IMR-90 (cell line): ENCODE data around the gene DCUN1D3. TPM values are rescaled to one million over a fixed set of nuclear protein-coding genes. Genes with fewer than 3 reads are reported as not detected.

ENCODE experiments used
- ATAC-seq: fragments of 200-7000 bp; cut with Tn5 transposase; 2 replicates; pipeline ENCODE4 v1.9.1; 2020; ENCODE audit warnings: low read depth, mild to moderate bottlenecking, moderate library complexity
- BruUV-seq: library from RNA; stranded (reverse); fragments of 400-500 nt; replicated peaks from 2 replicates; lab custom pipeline; 2021; lab: Mats Ljungman, UMichigan
- CTCF ChIA-PET: fragments of 300-600 bp; formaldehyde crosslinking; extraction: SDS; loops from one replicate; lab custom pipeline; 2021; ENCODE audit warnings: antibody characterized with exemption; lab: Yijun Ruan, JAX
- POLR2A ChIA-PET: fragments of 300-600 bp; sonication (Branson Sonifier 250); formaldehyde crosslinking; loops from one replicate; lab custom pipeline; 2022; ENCODE audit warnings: antibody characterized with exemption; ENCODE audit not compliant: unreplicated experiment; lab: Charles Lee
- DNase-seq: peaks from one replicate; pipeline ENCODE4 v3.0.0; 2013
- H2AFZ ChIP-seq: replicated peaks from 2 replicates; pipeline ENCODE3; 2013; ENCODE audit warnings: low read length, mild to moderate bottlenecking; ENCODE audit not compliant: poor library complexity
- H2AK5ac ChIP-seq: 2 replicates; pipeline ENCODE4 v1.6.1; 2013; ENCODE audit warnings: low read depth, low read length, inconsistent platforms
- H2AK9ac ChIP-seq: replicated peaks from 2 replicates; pipeline ENCODE3; 2013; ENCODE audit warnings: mild to moderate bottlenecking, low read depth, low read length, moderate library complexity; ENCODE audit not compliant: poor library complexity
- H2BK120ac ChIP-seq: 2 replicates; pipeline ENCODE4 v1.6.1; 2013; ENCODE audit warnings: low read depth, low read length, inconsistent platforms
- H2BK15ac ChIP-seq: 3 replicates; pipeline ENCODE4 v1.6.1; 2013; ENCODE audit warnings: low read depth, low read length, inconsistent platforms
- H2BK20ac ChIP-seq: 2 replicates; pipeline ENCODE4 v1.6.1; 2013; ENCODE audit warnings: low read depth, mild to moderate bottlenecking, inconsistent platforms, low read length, moderate library complexity
- H2BK5ac ChIP-seq: 2 replicates; pipeline ENCODE4 v1.6.1; 2013; ENCODE audit warnings: mild to moderate bottlenecking, low read depth, low read length, inconsistent platforms; ENCODE audit not compliant: poor library complexity, severe bottlenecking
- H3K14ac ChIP-seq: replicated peaks from 2 replicates; pipeline ENCODE4 v1.6.1; 2013; ENCODE audit warnings: low read depth, low read length, inconsistent platforms
- H3K18ac ChIP-seq: 2 replicates; pipeline ENCODE4 v1.6.1; 2013; ENCODE audit warnings: low read depth, low read length, control low read depth
- H3K23ac ChIP-seq: 2 replicates; pipeline ENCODE4 v1.6.1; 2013; ENCODE audit warnings: low read depth, low read length, inconsistent platforms
- H3K27ac ChIP-seq: 2 replicates; pipeline ENCODE4 v1.5.1; 2013; ENCODE audit warnings: mild to moderate bottlenecking, control low read depth, low read length; ENCODE audit not compliant: insufficient read depth
- H3K27me3 ChIP-seq: 2 replicates; pipeline ENCODE4 v1.6.1; 2013; ENCODE audit warnings: low read length; ENCODE audit not compliant: control insufficient read depth, insufficient read depth
- H3K36me3 ChIP-seq: 2 replicates; pipeline ENCODE4 v1.6.1; 2013; ENCODE audit warnings: low read length, mixed read lengths; ENCODE audit not compliant: control insufficient read depth, insufficient read depth
- H3K4ac ChIP-seq: 2 replicates; pipeline ENCODE4 v1.6.1; 2013; ENCODE audit warnings: low read depth, low read length, inconsistent platforms
- H3K4me1 ChIP-seq: 2 replicates; pipeline ENCODE4 v1.6.1; 2013; ENCODE audit warnings: low read length, mixed read lengths; ENCODE audit not compliant: control insufficient read depth, insufficient read depth
- H3K4me2 ChIP-seq: 2 replicates; pipeline ENCODE4 v1.6.1; 2013; ENCODE audit warnings: low read depth, mild to moderate bottlenecking, control low read depth, low read length, moderate library complexity
- H3K4me3 ChIP-seq: 2 replicates; pipeline ENCODE4 v1.5.1; 2013; ENCODE audit warnings: low read depth, mild to moderate bottlenecking, control low read depth, low read length, moderate library complexity; ENCODE audit not compliant: insufficient read depth
- H3K56ac ChIP-seq: 2 replicates; pipeline ENCODE4 v1.6.1; 2013; ENCODE audit warnings: low read length, inconsistent platforms; ENCODE audit not compliant: insufficient read depth; ENCODE audit errors: extremely low read depth
- H3K79me1 ChIP-seq, 2 experiments: 2 replicates each; pipeline ENCODE4 v1.6.1; 2013; ENCODE audit warnings: low read length in 2 of 2, inconsistent platforms in 1 of 2, low read depth in 1 of 2
- H3K9ac ChIP-seq: 2 replicates; pipeline ENCODE4 v1.6.1; 2013; ENCODE audit warnings: low read depth, low read length, control low read depth
- H3K9me1 ChIP-seq: 2 replicates; pipeline ENCODE4 v1.6.1; 2013; ENCODE audit warnings: low read length, inconsistent platforms; ENCODE audit not compliant: insufficient read depth
- H3K9me3 ChIP-seq: 2 replicates; pipeline ENCODE4 v1.6.1; 2013; ENCODE audit warnings: low read length; ENCODE audit not compliant: control insufficient read depth, insufficient read depth
- H4K20me1 ChIP-seq: 2 replicates; pipeline ENCODE4 v1.6.1; 2013; ENCODE audit warnings: low read length, inconsistent platforms; ENCODE audit not compliant: insufficient read depth
- H4K5ac ChIP-seq: 2 replicates; pipeline ENCODE4 v1.6.1; 2013; ENCODE audit warnings: mild to moderate bottlenecking, low read depth, low read length, control low read depth
- H4K8ac ChIP-seq, 2 experiments: 2 replicates each; pipeline ENCODE4 v1.6.1; 2013; ENCODE audit warnings: low read depth in 2 of 2, low read length in 2 of 2, control low read depth in 1 of 2, inconsistent platforms in 1 of 2
- H4K91ac ChIP-seq: 2 replicates; pipeline ENCODE4 v1.6.1; 2013; ENCODE audit warnings: low read depth, low read length, inconsistent platforms; ENCODE audit not compliant: insufficient read depth
- MAFK ChIP-seq: IDR thresholded peaks from 2 replicates; pipeline ENCODE4 v1.6.1; 2012; ENCODE audit warnings: low read depth, low read length, improper control_type of control experiment
- MAZ ChIP-seq: IDR thresholded peaks from 2 replicates; pipeline ENCODE4 v1.6.1; 2012; ENCODE audit warnings: low read depth, mild to moderate bottlenecking, low read length, improper control_type of control experiment, moderate library complexity, borderline replicate concordance
- MXI1 ChIP-seq: IDR thresholded peaks from 2 replicates; pipeline ENCODE4 v1.6.1; 2012; ENCODE audit warnings: low read depth, mild to moderate bottlenecking, low read length, moderate library complexity, borderline replicate concordance
- POLR2A ChIP-seq: IDR thresholded peaks from 2 replicates; pipeline ENCODE4 v1.6.1; 2012; ENCODE audit warnings: mild to moderate bottlenecking, low read depth, low read length
- RAD21 ChIP-seq: IDR thresholded peaks from 2 replicates; pipeline ENCODE4 v1.6.1; 2012; ENCODE audit warnings: low read length, improper control_type of control experiment
- WGBS, 2 experiments: methylation state at CpG; one replicate each; pipeline versions ENCODE4 v1.1.5 to v1.1.7; 2013; ENCODE audit warnings: missing lambda C conversion rate in 2 of 2; ENCODE audit not compliant: insufficient read length in 1 of 2; ENCODE audit errors: extremely low coverage in 2 of 2; 5-methylcytosine and 5-hydroxymethylcytosine counted together
- dilution Hi-C: fragments of 300-500 bp; cut with HindIII; formaldehyde crosslinking; loops from one replicate; pipeline ENCODE4 v1.14.3; 2018; ENCODE audit warnings: low sequenced_read_pairs; ENCODE audit not compliant: unreplicated experiment
- in situ Hi-C: fragments of 300-500 bp; cut with MboI; formaldehyde crosslinking; loops from 3 replicates; pipeline ENCODE4 v1.14.3; 2019; ENCODE audit warnings: low sequenced_read_pairs, inconsistent platforms, mixed read lengths
- intact Hi-C: fragments of 100-400 bp; cut with micrococcal nuclease; formaldehyde crosslinking; loops from 2 replicates; pipeline ENCODE4 v1.10.0; 2022
- polyA plus RNA-seq, 3 experiments: library from polyadenylated mRNA; depleted of rRNA; stranded (reverse); fragments of >200 nt; gene quantifications; 2 replicates each; pipeline ENCODE4 v1.2.3, GENCODE V29; 2012; ENCODE audit warnings: low replicate concordance in 1 of 3
- total RNA-seq: library from RNA; depleted of rRNA; stranded (reverse); fragments of >200 nt; gene quantifications from 2 replicates; pipeline ENCODE4 v1.2.3, GENCODE V29; 2012
- TF ChIP-seq, protein P1 (sequence below): fragments of 150-350 bp; IDR thresholded peaks from 2 replicates; pipeline ENCODE4 v1.6.1; 2017; ENCODE audit warnings: mild to moderate bottlenecking, antibody characterized with exemption, low read length, low read depth

DCUN1D3 gene
- total and polyA plus RNA-seq, 2 of the 4 experiments (the other 2 are of a cell fraction), result 8.1 to 42.3 TPM

DNA sequence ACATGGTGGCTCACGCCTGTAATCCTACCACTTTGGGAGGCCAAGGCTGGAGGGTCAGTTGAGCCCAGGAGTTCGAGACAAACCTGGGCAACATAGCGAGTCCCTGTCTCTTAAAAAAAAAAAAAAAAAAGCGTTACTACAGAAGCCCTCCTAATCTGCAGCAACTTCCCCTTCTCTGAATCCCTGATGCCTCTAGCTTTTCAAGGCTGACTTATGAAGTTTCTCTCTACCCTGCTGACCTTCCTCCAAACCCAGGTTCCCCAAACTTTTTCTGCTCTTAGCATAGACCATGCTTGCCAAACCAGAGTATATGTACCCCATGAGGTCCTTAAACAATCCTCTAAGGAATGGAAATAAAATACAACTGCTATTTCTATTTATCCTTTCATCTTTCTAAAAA, 16.8 kb upstream of the DCUN1D3 start:
- Histone ChIP-seq H2BK20ac (no peak overlapping the region), H2AFZ (no peak overlapping the region), H3K9me3 (no peaks in the 10 kb centered on the region), H2BK5ac (no peak overlapping the region), H4K20me1 (no peaks in the 10 kb centered on the region), H3K9me1 (peaks cover 5% of the 10 kb centered on the region; the same call in 1 of the 2 replicates), H3K56ac (no peak overlapping the region), H3K23ac (no peak overlapping the region), H2AK9ac (no peak overlapping the region), H4K8ac (no peak overlapping the region), H3K9ac (no peak overlapping the region), H3K18ac (no peak overlapping the region), H2BK15ac (no peak overlapping the region), H2AK5ac (no peak overlapping the region), H3K79me1 (peaks cover 0 to 9% of the 10 kb centered on the region in 2 experiments; a peak in 1 of 4 replicates), H4K5ac (no peak overlapping the region), H3K4ac (no peak overlapping the region), H4K91ac (no peak overlapping the region), H3K14ac (no peak overlapping the region), H3K4me3 (no peak overlapping the region), H3K36me3 (no peaks in the 10 kb centered on the region; the same call in 1 of the 2 replicates), H3K27me3 (no peaks in the 10 kb centered on the region), H2BK120ac (no peak overlapping the region), H3K27ac (no peak overlapping the region), H3K4me2 (no peak overlapping the region), H3K4me1 (peaks cover 7% of the 10 kb centered on the region)
- in situ Hi-C loops (no loop called here), dilution Hi-C loops (no loop called here), intact Hi-C loops (no loop called here)
- TF ChIP-seq POLR2A, result no peak
- TF ChIP-seq RAD21, result no peak
- TF ChIP-seq MAZ, result no peak
- no peak for TF ChIP-seq MAFK
- TF ChIP-seq, protein P1, sequence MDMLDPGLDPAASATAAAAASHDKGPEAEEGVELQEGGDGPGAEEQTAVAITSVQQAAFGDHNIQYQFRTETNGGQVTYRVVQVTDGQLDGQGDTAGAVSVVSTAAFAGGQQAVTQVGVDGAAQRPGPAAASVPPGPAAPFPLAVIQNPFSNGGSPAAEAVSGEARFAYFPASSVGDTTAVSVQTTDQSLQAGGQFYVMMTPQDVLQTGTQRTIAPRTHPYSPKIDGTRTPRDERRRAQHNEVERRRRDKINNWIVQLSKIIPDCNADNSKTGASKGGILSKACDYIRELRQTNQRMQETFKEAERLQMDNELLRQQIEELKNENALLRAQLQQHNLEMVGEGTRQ, result no peak
- TF ChIP-seq MXI1, result no peak
- ATAC-seq, result no peak
- no TSS peak for BruUV-seq
- POLR2A ChIA-PET, result no interaction called here
- no peak for DNase-seq
- CTCF ChIA-PET, result interaction anchor here (0.6 kb wide), 1 partner anchor 78 kb away, joined by 5 read pairs; no protein-coding TSS in a partner anchor
- WGBS, 2 experiments, result no CpG with 5 or more reads among the region's 4 CpGs
